Measurements from ENCODE around the gene CCDC92.

Gene CCDC92

GRCh38 chr12:123972457-123973401 lies at the start of gene CCDC92, which contains the start of gene ZNF664:
Gene CCDC92 (minus strand): TSS chr12:123972831. CDS start chr12:123944305, 28,526 bp downstream.
Gene ZNF664 (plus strand): TSS chr12:123973215. CDS start chr12:124012145, 38,930 bp downstream.
- DNase-seq (ENCODE audit: low spot score), result peak; percentile 100

GRCh38 chr12:124022161-124022560 lies 49.5 kb upstream of the CCDC92 start:
- no peak for DNase-seq (ENCODE audit: low spot score)

GRCh38 chr12:124021007-124021406 lies 48.4 kb upstream of the CCDC92 start:
- DNase-seq (ENCODE audit: low spot score), result no peak

- no peak for DNase-seq (ENCODE audit: low spot score)
Observed at GRCh38 chr12:124020514-124020949, 47.9 kb upstream of the CCDC92 start.

GRCh38 chr12:124019115-124019514 lies 46.5 kb upstream of the CCDC92 start:
- DNase-seq (ENCODE audit: low spot score), result no peak

- DNase-seq (ENCODE audit: low spot score), result no peak
Observed at GRCh38 chr12:124018539-124018938, 45.9 kb upstream of the CCDC92 start.

GRCh38 chr12:124017064-124017463 lies 44.4 kb upstream of the CCDC92 start:
- DNase-seq (ENCODE audit: low spot score), result no peak

- no peak for DNase-seq (ENCODE audit: low spot score)
Observed at GRCh38 chr12:124015494-124016461, 43.1 kb upstream of the CCDC92 start.

- DNase-seq (ENCODE audit: low spot score), result no peak
Observed at GRCh38 chr12:124013073-124013472, 40.4 kb upstream of the CCDC92 start.

- no peak for DNase-seq (ENCODE audit: low spot score)
Observed at GRCh38 chr12:124011435-124012115, 38.9 kb upstream of the CCDC92 start.

- DNase-seq (ENCODE audit: low spot score), result no peak
Observed at GRCh38 chr12:124010687-124011086, 38.1 kb upstream of the CCDC92 start.

GRCh38 chr12:124009781-124010180 lies 37.1 kb upstream of the CCDC92 start:
- DNase-seq (ENCODE audit: low spot score), result no peak

GRCh38 chr12:124008595-124008994 lies 36.0 kb upstream of the CCDC92 start:
- no peak for DNase-seq (ENCODE audit: low spot score)

- no peak for DNase-seq (ENCODE audit: low spot score)
Observed at GRCh38 chr12:124007826-124008570, 35.4 kb upstream of the CCDC92 start.

GRCh38 chr12:124006846-124007713 lies 34.4 kb upstream of the CCDC92 start:
- DNase-seq (ENCODE audit: low spot score), result no peak

GRCh38 chr12:124006085-124006845 lies 33.6 kb upstream of the CCDC92 start:
- no peak for DNase-seq (ENCODE audit: low spot score)

- DNase-seq (ENCODE audit: low spot score), result no peak
Observed at GRCh38 chr12:124004233-124004875, 31.7 kb upstream of the CCDC92 start.

- DNase-seq (ENCODE audit: low spot score), result no peak
Observed at GRCh38 chr12:124002654-124003053, 30.0 kb upstream of the CCDC92 start.
